Heart left ventricle (tissue), 13 donors: ENCODE results near the gene PP2D1.

ENCODE experiments used
- CTCF ChIP-seq, 12 donors: fragments of 200-600 bp; sonication (generic) in 4 of 12; IDR thresholded peaks; one replicate each; pipeline versions ENCODE4 v1.5.0 to v1.8.0; 2018 to 2022; ENCODE audit warnings: antibody characterized with exemption in 12 of 12, mild to moderate bottlenecking in 5 of 12
- POLR2A ChIP-seq, 2 donors: fragments of 450-650 bp; IDR thresholded peaks; one replicate each; pipeline ENCODE4 v1.6.1; 2017; ENCODE audit warnings: antibody characterized with exemption in 2 of 2, mild to moderate bottlenecking in 2 of 2, moderate library complexity in 2 of 2
- donor health status: ischemic (EF 13 %, LVEDD 7.1; RV severe dilation, severe dysfunction).
- donor health status: DM: no; HTN: yes; CAD: no.
- donor health status: DM: no; HTN: no; CAD: no.
- donor health status: ischemic (EF 25% LVEDD 6.9; RV normal size, moderate dysfunction).
- donor health status: ischemic (EF 25% LVEDD 5.7; RV mildly dilated, moderate dysfunction).
- donor health status: ischemic (EF 35%, LVEDD 5.7; RV mildly dilated, moderate dysfunction).
- donor health status: nonischemic (EF 11% LVEDD 7.7; RV severe dilation, severe dysfunction).
- donor health status: DM: yes; HTN: yes; CAD: no.
- donor health status: PGD.
- donor health status: ischemic (EF 29% LVEDD 5.4; RV normal size, mild dysfunction).
- donor health status: nonischemic (EF 23%, LVEDD 6.1; RV moderate dilation, normal function).

GRCh38 chr3:20022954-20023622, 11.0 kb upstream of the PP2D1 start:
- TF ChIP-seq CTCF (IDR thresholded peaks at IDR 0.05) (no peak), POLR2A (IDR thresholded peaks at IDR 0.05) (no peak)
